HepG2 (cell line): ENCODE data around the gene LAP3. TPM values are rescaled to one million over a fixed set of nuclear protein-coding genes. Genes with fewer than 3 reads are reported as not detected.
A peak's percentile ranks its signal among the peaks of the same experiment; 100 is the strongest.

ENCODE experiments used
- ARID4A ChIP-seq: sonication (generic); formaldehyde crosslinking; IDR thresholded peaks from 2 replicates; pipeline ENCODE4 v1.5.0; 2020; ENCODE audit warnings: mild to moderate bottlenecking, missing genetic modification reagents, borderline replicate concordance
- ATRX ChIP-seq: sonication (generic); formaldehyde crosslinking; IDR thresholded peaks from 2 replicates; pipeline ENCODE4 v1.4.0; 2020; ENCODE audit warnings: missing genetic modification reagents, borderline replicate concordance
- CCDC6 ChIP-seq: sonication (generic); formaldehyde crosslinking; IDR thresholded peaks from 2 replicates; pipeline ENCODE4 v1.8.1; 2022; ENCODE audit warnings: mild to moderate bottlenecking, missing genetic modification reagents, moderate library complexity
- CTCF ChIP-seq: sonication (generic); formaldehyde crosslinking; IDR thresholded peaks from 2 replicates; pipeline ENCODE4 v1.5.0; 2020; ENCODE audit warnings: mild to moderate bottlenecking, missing genetic modification reagents, moderate library complexity
- HNF4A ChIP-seq: sonication (generic); formaldehyde crosslinking; IDR thresholded peaks from 2 replicates; pipeline ENCODE4 v1.4.0; 2020; ENCODE audit warnings: missing genetic modification reagents
- MAFF ChIP-seq: IDR thresholded peaks from 2 replicates; pipeline ENCODE4 v1.6.1; 2011; ENCODE audit warnings: low read depth, low read length, improper control_type of control experiment
- RAD21 ChIP-seq: fragments of 450-650 bp; formaldehyde crosslinking; IDR thresholded peaks from 2 replicates; pipeline ENCODE4 v1.5.0; 2020; ENCODE audit warnings: mild to moderate bottlenecking
- STAG1 ChIP-seq: sonication (generic); formaldehyde crosslinking; IDR thresholded peaks from 2 replicates; pipeline ENCODE4 v1.4.0; 2020; ENCODE audit warnings: missing genetic modification reagents
- ZNF331 ChIP-seq: sonication (generic); formaldehyde crosslinking; IDR thresholded peaks from 2 replicates; pipeline ENCODE4 v1.4.0; 2020; ENCODE audit warnings: missing genetic modification reagents
- polyA plus RNA-seq, 8 experiments: library from polyadenylated mRNA; depleted of rRNA in 3 of 8; stranded (reverse) in 7 of 8; unstranded in 1 of 8; fragments of >200 nt; fragmentation: Illumina TruSeq in 4 of 8; extraction: Trizol in 4 of 8; gene quantifications; 2 replicates each; pipeline versions ENCODE4 v1.2.1 to v1.2.3, GENCODE V29; 2011 to 2016; ENCODE audit warnings: low read depth in 4 of 8, missing spikeins in 1 of 8, mixed read lengths in 1 of 8; ENCODE audit not compliant: insufficient read depth in 1 of 8
- total RNA-seq, 5 experiments: library from RNA; depleted of rRNA; stranded (reverse); fragments of >200 nt; fragmentation: Illumina TruSeq; extraction: Trizol; gene quantifications; 2 replicates each; pipeline ENCODE4 v1.2.3, GENCODE V29; 2016; ENCODE audit warnings: low read depth in 1 of 5

LAP3 gene
- total and polyA plus RNA-seq, 2 of the 13 experiments (the other 11 are each of a cell fraction or from before 2014, with no cell fraction given), result 106 to 125 TPM

- peak; percentile 59 for TF ChIP-seq RAD21 (CRISPR knock-in tag)
- no peak for TF ChIP-seq ATRX (CRISPR knock-in tag)
- 0 out of 2 replicates have a peak, but pooled peaks have one; percentile 17 for TF ChIP-seq ZNF331
- TF ChIP-seq CTCF (CRISPR knock-in tag), result peak; percentile 46
- TF ChIP-seq MAFF, result no peak
- peak; percentile 19; the same call in 1 of the 2 replicates for TF ChIP-seq ARID4A (CRISPR knock-in tag)
- no peak for TF ChIP-seq CCDC6
- peak; percentile 10; the same call in 1 of the 2 replicates for TF ChIP-seq HNF4A
- TF ChIP-seq STAG1 (CRISPR knock-in tag), result peak; percentile 53
These were observed 14.8 kb upstream of the LAP3 start (continued) for GRCh38 chr4:17562157-17562556.
